Diencephalon (tissue), 1 donor: ENCODE results near the gene KRTAP21-2. TPM values are rescaled to one million over a fixed set of nuclear protein-coding genes. Genes with fewer than 3 reads are reported as not detected.

ENCODE experiments used
- small RNA-seq: library from RNA; depleted of rRNA; stranded (forward); fragments of <200 nt; gene quantifications from one replicate; pipeline ENCODE3, GENCODE V24; 2014
- total RNA-seq: library from RNA; depleted of rRNA; stranded (reverse); fragments of >200 nt; gene quantifications from one replicate; pipeline ENCODE4 v1.2.3, GENCODE V29; 2014

The KRTAP21-2 gene
- total RNA-seq = not detected

GRCh38 chr21:30747159-30747558, at the start of gene KRTAP21-2:
Gene KRTAP21-2 (minus strand): TSS chr21:30747259. CDS start chr21:30747202, 57 bp downstream.

GRCh38 chr21:30755328-30755727, 8.3 kb upstream of the KRTAP21-2 start, which contains the start of gene KRTAP21-1:
Gene KRTAP21-1 (minus strand): TSS chr21:30755428. CDS start chr21:30755378, 50 bp downstream.

GRCh38 chr21:30718239-30718909, 28.7 kb downstream of the KRTAP21-2 start, which contains the start of gene KRTAP21-3:
Gene KRTAP21-3 (minus strand): TSS chr21:30718777. CDS start chr21:30718759, 18 bp downstream.

Small RNA genes within 50 kb of the gene (small RNA-seq; reads per million reads assigned to genes)
- gene AP000244.1 (not detected), gene KRTAP21-3 (not detected)

Other genes with a start within 250 kb of the KRTAP21-2 start
- not detected for gene KRTAP19-5, start 245.1 kb downstream of the KRTAP21-2 start, total RNA-seq
- gene KRTAP19-6, start 205.4 kb downstream of the KRTAP21-2 start, total RNA-seq = not detected
- not detected for gene KRTAP19-7, start 185.9 kb downstream of the KRTAP21-2 start, total RNA-seq
- gene KRTAP22-2, start 156.9 kb downstream of the KRTAP21-2 start, total RNA-seq = not detected
- gene KRTAP6-3, start 154.8 kb downstream of the KRTAP21-2 start, total RNA-seq = not detected
- gene KRTAP6-2, start 148.4 kb downstream of the KRTAP21-2 start, total RNA-seq = not detected
- not detected for gene KRTAP22-1, start 146.2 kb downstream of the KRTAP21-2 start, total RNA-seq
- gene KRTAP6-1, start 133.3 kb downstream of the KRTAP21-2 start, total RNA-seq = not detected
- gene KRTAP20-1, start 130.8 kb downstream of the KRTAP21-2 start, total RNA-seq = not detected
- gene KRTAP20-4, start 126.6 kb downstream of the KRTAP21-2 start, total RNA-seq = not detected
- gene KRTAP20-2, start 112.1 kb downstream of the KRTAP21-2 start, total RNA-seq = not detected
- gene KRTAP20-3, start 104.4 kb downstream of the KRTAP21-2 start, total RNA-seq = not detected
- gene KRTAP21-3, start 28.5 kb downstream of the KRTAP21-2 start, total RNA-seq = not detected
- not detected for gene KRTAP21-1, start 8.2 kb upstream of the KRTAP21-2 start, total RNA-seq
- not detected for gene KRTAP8-1, start 66.0 kb upstream of the KRTAP21-2 start, total RNA-seq
- gene KRTAP7-1, start 82.5 kb upstream of the KRTAP21-2 start, total RNA-seq = not detected
- gene KRTAP11-1, start 134.3 kb upstream of the KRTAP21-2 start, total RNA-seq = not detected